Suprapubic skin (tissue), 4 donors: ENCODE measurements around the gene MAP2K5.

ENCODE experiments used
- CTCF ChIP-seq, 2 donors: fragments of 200-600 bp in 1 of 2; fragments of 450-650 bp in 1 of 2; sonication (generic) in 1 of 2; IDR thresholded peaks; one replicate each; pipeline ENCODE4 v1.5.1; 2016 to 2019; ENCODE audit warnings: antibody characterized with exemption in 2 of 2, mild to moderate bottlenecking in 1 of 2, moderate library complexity in 1 of 2
- EP300 ChIP-seq: sonication (generic); formaldehyde crosslinking; IDR thresholded peaks from one replicate; pipeline ENCODE4 v1.6.1; 2017; ENCODE audit warnings: antibody characterized with exemption
- POLR2A ChIP-seq, 2 donors: fragments of 450-650 bp; IDR thresholded peaks; one replicate each; pipeline ENCODE4 v1.6.1; 2017; ENCODE audit warnings: antibody characterized with exemption in 2 of 2, mild to moderate bottlenecking in 2 of 2, moderate library complexity in 2 of 2
- POLR2AphosphoS5 ChIP-seq, 3 donors: sonication (generic); formaldehyde crosslinking; IDR thresholded peaks; one replicate each; pipeline ENCODE4 v1.6.1; 2017; ENCODE audit warnings: antibody characterized with exemption in 3 of 3

DNA sequence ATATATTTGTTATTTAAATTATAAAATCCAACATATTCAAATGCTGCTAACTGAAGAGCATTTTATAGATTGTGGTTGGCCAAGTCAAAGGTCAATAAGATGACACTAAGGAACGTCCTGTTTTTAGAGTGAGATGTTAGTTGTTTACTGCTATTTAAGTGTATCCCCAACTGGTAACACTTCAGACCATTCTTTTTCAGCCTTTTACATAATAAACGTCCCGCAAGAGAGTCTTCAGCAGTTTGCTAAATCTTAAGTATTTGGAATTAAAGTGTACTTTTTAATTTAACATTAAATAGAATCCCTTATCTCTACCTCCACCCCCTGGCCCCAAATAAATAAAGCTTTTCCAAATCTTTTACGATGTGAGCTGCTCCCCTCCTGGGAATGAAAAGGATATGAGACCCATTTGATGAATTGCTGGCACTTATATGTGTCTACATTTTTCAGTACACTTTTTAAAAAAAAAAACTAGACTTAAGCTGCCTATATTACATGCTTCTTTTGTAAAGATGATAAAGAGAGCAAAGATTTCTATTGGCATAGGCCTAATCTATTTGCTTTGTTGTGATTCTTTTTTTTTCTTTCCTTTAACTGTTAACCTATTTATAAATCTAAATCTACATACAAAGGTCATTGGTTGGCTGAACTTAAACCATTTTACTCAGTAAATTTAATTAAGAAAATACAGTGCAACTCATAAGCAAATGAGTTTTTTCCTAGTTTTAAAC is 181.0 kb downstream of the MAP2K5 start:
- TF ChIP-seq CTCF (IDR thresholded peaks at IDR 0.05), result no peak
- no peak for TF ChIP-seq EP300
- TF ChIP-seq POLR2A (IDR thresholded peaks at IDR 0.05), result no peak
- TF ChIP-seq POLR2AphosphoS5 (IDR thresholded peaks at IDR 0.05), result no peak
